GM21576 (cell line): ENCODE results near the gene DDR1.

ENCODE experiments used
- ATAC-seq: cut with Tn5 transposase; IDR thresholded peaks from one replicate; pipeline ENCODE4 v1.9.1; 2021; ENCODE audit warnings: mild to moderate bottlenecking, moderate library complexity; ENCODE audit not compliant: unreplicated experiment

Gene DDR1

DNA sequence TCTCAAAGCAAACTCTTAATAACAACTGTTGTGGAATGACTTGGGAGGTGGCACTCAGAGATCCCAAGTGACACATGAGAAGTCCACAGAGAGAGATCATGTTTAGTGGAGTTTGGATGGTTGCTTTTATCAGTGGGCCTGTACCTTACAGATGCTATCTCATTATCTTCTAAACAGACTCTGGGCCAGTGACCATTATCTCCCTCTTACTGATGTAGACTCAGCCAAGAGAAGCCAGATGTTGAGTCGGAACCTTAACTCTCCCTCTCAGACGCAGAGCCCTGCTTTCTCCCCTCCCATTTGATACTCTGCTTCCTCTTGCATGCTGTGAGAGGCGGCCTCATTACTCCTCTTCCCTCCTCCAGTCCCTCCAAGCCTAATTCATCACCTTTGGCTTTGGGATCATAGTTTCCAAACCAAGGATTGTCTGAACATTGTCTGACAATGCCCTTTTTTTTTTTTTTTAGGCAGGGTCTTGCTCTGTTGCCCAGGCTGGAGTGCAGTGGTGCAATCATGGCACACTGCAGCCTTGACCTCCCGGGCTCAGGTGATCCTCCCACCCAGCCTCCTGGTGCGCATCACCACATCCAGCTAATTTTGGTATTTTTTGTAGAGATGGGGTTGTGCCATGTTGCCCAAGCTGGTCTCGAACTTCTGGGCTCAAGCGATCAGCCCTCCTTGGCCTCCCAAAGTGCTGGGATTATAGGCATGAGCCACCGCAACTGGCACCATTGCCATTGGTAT, 4.5 kb upstream of the DDR1 start:
- ATAC-seq = no peak

DNA sequence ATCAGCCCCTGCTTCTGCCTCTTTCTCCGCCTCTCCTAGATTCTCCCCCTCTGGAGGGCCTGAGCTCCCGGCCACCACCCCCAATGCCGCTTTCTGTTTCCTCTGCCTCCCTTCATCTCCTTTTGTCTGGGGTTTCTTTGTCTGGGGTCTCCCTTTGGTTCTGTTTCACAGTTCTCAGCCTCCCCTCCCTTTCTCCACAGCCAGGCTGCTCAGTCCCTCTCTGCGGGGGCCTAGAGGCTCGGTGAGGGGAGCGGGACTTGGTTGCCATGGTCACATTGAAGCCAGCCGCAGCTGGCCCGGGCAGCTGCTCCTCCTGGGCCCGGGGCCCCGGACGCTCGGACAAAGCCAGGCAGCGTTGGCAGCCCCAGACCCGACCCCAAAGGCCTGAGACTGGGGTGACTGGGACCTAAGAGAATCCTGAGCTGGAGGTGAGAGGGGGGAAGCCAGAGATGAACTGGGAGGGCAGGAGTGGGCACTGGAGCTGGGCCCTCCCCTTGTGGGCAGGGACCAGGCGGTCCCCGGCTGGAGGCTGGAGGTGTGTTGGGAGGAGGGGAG, 3.5 kb upstream of the DDR1 start:
- no peak for ATAC-seq

DNA sequence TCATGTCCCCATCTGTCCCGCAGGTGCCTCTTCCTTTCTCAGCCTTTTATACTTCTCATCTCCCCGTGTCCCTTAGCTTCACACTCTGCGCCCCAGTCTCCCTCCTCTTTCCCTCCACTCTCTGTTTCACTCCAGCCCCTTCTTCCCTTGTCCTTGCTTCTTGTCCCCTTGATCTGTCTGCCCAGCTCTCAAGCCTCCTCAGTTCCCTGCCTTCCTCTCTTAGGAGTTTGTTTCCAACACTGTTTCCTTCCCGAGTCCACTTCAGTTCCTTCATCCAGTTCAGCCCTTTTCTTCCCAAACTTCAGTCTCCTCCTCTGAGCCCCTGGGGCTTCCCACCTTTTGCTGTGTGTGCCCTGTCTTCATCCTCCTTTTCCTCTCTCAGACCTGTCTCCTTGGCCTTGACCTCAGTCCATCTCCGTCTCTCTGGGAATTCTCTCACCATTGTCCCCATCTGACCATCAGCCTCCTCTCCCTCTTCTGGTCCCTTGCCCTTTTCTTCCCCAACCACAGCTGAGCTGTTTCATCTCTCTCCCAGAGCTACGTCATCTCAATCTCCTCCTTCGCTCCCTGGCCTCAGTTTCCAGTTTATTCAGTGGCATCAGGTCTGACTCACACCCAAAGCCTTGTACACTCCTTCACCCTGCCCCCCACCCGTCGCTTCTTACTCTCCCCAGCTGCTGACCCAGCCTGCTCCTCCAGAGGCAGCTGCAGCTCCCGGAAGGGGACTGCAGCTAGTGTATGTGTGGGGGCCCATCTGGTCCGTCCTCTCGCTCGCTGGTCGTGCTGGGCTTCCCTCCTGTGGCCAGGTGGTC, 2.7 kb upstream of the DDR1 start:
- no peak for ATAC-seq

DNA sequence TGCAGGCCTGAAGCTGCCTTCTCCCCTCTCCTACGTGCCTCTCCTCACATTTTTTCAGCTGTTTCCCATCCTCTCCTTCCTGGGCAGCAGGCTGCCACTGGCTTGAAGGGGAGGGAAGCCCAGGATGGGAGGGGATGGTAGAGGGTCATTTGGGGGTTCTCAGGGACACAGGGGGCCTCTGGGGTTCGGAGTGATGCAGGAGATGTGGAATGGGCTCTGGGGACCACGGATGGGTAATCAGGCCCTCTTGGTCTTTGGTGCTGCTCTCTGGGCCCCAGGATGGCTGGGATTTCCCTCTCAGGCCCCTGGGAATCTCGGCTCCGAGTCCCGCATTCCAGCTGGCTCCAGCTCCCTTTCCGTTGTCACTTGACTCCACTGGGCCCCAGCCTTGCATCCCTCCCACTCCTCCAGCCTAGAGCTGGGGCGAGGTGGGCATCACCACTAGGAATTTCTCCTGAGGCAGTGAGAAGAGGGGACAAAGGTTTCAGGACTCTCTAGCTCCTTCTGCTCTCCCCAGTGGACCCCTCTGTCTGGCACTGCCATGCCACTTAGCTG, 2.0 kb upstream of the DDR1 start:
- no peak for ATAC-seq

GRCh38 chr6:30882759-30883684, 1.3 kb upstream of the DDR1 start:
- no peak for ATAC-seq

DNA sequence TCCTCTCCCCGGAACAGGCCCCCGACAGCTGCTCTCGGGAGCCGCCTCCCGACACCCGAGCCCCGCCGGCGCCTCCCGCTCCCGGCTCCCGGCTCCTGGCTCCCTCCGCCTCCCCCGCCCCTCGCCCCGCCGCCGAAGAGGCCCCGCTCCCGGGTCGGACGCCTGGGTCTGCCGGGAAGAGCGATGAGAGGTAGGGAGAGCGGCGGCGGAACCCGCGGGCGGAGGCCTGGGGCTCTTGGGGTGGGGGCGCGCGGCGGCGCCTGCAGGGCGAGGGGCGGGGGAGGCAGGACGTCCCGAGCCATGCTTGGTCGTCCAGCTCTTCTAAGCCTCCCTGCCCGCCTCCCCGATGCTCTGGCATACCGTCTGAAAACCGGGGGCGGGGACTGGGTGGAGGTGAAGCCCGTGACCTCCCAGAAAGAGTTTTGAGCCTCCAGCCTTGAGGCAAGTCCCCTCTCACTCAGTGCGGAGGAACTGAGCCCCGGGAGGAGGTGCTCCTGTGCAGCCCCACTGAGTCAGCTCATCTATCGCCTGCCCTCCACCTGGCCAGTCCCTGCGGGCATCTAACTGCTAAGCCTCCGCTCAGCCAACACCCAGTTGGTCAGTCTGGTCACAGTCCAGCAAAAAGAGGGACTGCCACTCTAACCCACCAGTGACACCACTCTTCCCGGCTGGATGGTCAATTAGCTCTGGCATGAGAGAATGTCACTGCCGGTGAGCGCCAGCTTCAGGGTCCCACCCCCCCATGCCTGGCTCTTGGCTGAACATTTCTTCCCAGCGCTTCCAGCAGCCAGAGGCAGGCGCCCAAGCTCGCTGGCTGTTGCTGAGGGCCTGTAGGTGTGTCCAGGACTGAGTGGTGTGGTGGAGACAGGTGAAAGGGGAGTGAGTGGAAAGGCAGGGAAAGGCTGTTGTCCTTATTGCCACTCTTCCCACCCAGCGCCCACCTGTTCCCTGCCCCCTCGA, 482 bp downstream of the DDR1 start:
- ATAC-seq = no peak

- no peak for ATAC-seq
These were observed 1.2 kb downstream of the DDR1 start for GRCh38 chr6:30885481-30885998.

DNA sequence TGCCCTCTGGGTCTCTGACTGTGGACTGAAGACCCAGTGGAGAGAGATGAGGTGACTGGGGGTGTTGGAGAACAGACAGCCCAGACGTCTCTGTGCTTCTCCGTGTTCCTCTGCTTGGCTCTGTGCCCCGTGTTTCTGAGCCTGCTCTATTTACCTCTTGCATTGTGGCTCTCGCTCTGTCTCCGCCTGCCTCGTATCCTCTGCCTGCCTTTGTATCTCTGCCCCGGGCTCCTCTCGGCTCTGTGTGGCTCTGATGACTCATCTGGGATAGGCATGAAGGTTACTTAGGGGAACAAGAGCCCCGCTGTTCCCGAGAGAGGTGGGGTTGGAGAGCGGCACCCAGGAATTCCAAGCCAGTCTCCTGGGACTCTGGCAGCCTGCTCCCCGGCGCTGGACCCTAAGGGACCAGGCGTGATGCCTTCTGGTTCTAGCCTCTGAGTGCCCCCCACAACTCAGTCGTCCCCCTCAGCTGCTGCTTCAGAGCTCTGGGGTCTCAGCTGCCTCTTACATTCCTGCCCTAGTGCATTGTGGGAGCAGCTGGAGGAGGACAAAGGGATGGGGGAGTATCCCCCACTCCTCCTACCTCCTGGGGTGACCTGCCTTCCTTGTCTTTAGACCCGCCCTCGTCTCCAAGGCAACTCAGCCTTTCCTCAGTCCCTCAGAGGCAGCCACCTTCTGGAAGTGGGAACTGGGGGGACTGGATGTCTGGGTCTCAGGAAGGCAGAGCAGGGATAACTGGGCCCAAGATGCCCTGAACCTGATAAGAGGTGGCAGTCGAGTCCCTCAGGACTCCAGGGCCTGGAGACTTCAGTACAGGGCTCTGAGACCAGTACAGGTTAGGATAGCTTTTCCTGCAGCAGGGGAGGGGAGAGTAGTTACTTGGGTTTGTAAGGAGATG, 1.9 kb downstream of the DDR1 start:
- ATAC-seq = no peak

GRCh38 chr6:30886897-30887255, 2.6 kb downstream of the DDR1 start:
- no peak for ATAC-seq

DNA sequence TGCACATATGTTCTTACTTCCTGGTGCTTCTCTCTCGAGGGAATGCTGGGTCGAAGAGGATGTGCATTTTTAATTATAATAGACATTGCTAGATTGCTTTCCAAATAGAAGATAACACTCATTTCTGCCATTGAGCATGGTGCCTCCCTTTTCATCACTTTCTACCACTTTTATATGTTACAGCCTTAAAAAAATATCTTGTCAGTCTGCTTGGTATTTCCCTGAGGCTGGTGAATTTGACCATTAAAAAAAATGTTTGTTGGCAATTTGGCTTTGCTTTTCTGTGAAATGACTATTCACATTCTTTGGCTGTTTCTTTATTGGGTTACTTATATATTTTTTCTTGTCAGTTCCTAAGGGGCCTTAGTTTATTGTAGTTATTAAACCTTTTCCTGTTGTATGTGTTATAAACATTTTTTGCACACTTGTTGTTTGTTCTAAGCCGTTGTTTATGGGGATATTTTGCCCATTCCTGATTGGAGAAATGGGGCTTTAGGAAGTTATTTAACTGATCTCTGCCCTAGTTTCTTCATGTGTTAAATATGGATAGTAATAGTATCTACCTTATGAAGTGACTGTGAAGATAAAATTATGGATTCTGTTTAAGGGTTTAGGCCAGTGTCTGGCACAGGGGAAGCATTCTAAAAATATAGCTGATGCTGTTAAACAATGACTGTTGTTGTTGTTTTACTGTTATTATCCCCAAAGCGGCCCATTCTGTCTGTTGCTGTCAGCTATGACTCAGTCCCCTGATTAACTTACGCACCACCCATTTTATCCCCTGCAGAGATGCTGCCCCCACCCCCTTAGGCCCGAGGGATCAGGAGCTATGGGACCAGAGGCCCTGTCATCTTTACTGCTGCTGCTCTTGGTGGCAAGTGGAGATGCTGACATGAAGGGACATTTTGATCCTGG, 3.8 kb downstream of the DDR1 start:
- no peak for ATAC-seq

DNA sequence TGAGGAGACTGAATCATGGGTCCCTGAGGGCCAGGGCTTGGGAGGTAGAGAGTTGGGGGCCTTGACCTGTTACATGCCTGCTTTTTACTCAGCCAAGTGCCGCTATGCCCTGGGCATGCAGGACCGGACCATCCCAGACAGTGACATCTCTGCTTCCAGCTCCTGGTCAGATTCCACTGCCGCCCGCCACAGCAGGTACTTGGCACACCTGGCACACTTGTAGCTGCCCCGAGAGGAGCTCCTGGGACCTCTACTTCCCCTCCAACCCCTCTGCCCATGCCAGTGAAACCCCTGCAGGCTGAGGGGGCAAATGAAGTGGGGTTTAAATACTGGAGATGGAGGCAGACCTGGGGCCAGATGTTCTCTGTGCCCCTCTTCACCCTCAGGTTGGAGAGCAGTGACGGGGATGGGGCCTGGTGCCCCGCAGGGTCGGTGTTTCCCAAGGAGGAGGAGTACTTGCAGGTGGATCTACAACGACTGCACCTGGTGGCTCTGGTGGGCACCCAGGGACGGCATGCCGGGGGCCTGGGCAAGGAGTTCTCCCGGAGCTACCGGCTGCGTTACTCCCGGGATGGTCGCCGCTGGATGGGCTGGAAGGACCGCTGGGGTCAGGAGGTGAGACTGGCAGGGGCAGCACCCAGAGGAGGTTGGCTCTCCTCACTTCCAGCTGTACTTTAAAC, 4.6 kb downstream of the DDR1 start:
- ATAC-seq = no peak

GRCh38 chr6:30889496-30889885, 5.2 kb downstream of the DDR1 start:
- ATAC-seq = no peak

GRCh38 chr6:30889921-30890645, 5.8 kb downstream of the DDR1 start:
- ATAC-seq = no peak

DNA sequence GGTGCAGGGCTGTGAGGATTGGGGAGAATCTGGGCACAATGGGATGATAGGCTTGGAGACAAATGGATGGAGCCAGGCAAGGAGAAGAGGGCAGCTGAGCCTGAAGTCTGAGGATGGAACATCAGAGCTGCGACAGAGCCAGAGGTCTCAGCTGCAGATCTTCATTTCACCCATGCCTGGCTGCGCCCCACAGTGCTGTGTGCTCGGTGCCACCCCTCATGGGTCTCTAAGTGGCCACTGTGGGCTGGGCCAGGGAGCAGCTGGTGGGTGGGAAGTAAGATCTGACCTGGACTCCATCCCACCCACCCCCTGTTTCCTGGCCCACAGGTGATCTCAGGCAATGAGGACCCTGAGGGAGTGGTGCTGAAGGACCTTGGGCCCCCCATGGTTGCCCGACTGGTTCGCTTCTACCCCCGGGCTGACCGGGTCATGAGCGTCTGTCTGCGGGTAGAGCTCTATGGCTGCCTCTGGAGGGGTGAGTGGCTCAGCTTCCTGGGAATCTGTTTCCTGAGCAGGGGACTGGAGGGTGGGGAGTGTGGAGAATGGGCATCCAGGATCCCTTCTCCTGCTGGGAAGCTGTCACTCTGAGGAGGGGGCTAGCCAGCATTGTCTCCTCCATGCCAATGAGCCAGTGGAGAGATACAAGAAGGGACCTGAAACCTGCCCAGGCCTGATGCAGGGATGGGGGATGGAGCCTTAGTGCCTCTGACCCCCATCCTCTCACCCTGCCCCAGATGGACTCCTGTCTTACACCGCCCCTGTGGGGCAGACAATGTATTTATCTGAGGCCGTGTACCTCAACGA, 6.5 kb downstream of the DDR1 start:
- no peak for ATAC-seq

DNA sequence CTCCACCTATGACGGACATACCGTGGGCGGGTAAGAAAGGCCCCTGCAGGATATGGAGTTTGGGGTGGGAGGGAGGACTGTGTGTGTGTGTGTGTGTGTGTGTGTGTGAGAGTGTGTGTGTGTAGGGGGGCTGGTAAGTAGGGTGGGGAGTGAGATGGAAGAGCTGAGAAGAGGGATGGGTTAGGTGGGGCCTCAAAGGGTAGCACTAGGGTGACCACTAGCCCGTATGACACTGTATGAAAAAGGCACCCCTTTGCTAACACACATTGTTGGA, 7.1 kb downstream of the DDR1 start:
- no peak for ATAC-seq
